D341Med (cell line): ENCODE results near the gene GOLGA1.
"Not testable (repeated sequence)": the region's sequence is repeated elsewhere in the genome, so short reads cannot be mapped to it uniquely, and the experiment has no call there.

Experiments
- DNase-seq: peaks from one replicate; pipeline ENCODE4 v3.0.0; 2012; ENCODE audit warnings: low spot score

Gene GOLGA1, protein sequence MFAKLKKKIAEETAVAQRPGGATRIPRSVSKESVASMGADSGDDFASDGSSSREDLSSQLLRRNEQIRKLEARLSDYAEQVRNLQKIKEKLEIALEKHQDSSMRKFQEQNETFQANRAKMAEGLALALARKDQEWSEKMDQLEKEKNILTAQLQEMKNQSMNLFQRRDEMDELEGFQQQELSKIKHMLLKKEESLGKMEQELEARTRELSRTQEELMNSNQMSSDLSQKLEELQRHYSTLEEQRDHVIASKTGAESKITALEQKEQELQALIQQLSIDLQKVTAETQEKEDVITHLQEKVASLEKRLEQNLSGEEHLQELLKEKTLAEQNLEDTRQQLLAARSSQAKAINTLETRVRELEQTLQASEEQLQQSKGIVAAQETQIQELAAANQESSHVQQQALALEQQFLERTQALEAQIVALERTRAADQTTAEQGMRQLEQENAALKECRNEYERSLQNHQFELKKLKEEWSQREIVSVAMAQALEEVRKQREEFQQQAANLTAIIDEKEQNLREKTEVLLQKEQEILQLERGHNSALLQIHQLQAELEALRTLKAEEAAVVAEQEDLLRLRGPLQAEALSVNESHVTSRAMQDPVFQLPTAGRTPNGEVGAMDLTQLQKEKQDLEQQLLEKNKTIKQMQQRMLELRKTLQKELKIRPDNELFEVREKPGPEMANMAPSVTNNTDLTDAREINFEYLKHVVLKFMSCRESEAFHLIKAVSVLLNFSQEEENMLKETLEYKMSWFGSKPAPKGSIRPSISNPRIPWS

DNA sequence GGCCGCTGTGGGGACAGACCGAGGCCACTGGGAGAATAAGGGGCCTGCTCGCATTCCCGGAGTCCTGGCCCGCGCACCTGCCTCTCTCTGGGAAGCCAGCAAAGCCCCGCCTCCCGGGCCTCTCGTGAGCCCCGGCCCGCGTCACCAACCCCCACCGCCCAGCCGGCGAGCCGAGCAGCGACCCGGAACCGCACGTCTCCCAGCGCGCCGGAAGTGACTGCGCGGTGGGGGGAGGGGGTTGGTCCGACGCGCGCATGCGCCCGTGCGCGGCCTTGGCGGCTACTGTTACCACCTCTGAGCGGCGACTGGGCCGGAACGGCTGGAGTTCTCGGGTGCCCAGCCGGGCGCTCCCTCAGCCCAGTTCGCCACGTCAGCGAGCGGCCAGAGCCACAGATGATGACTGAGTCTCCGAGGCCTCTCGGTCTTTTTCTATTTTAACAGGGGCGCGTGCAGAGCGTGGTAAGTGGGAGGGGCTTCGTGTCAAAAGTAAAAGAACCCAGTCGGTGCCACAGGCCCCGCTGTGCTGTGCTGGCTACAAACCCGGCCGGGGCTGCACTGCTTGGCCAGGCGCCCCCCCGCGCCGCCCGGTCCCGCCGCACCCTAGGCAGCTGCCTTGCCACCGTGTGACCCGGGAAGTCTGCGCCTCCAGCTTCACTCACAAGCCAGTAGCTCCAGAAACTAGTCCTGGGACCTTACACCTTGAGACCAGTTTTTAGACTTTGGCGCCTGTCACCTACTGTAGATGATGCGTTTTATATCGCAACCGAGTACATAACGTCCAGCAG lies at the start of gene GOLGA1:
TSS of gene GOLGA1 (minus strand) at position 190 of the 785 bp plus-strand sequence. CDS start 2,372 bp downstream, outside the sequence.
- DNase-seq, result peak; percentile 99

DNA sequence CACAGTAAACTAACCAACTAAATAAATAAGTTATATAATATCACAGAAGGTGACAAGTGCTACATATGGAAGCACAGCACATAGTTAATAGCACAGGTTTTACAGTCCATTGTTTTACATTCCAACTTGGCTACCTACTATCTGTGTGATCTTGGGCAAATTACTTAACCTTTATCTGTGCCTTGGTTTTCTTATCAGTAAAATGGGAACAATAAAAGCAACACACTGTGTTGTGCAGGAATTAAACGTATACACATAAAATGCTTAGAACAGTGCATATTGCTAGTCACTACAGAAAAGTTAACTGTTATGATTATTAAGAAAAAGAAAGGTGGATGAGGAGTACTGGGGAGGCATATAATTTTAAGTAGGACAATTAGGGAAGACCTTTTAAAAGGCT lies 42.8 kb upstream of the GOLGA1 start:
- DNase-seq, result no peak

DNA sequence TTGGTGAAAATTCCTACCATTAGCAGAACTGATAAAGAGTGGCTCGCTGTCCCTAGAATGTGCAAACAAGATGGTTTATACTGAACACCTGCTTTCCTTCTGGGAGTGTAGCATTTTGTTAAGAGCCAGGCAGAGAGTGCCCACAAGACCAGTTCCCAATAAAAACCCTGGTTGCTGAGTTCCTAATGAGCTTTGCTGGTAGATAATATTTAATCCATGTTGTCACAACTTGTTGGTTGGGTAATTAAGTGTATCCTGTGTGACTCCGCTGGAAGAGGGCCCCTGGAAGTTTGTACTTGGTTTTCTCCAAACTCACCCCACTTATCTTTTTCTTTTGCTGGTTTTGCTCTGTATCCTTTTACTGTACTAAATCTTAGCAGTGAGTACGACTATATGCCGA lies 39.5 kb upstream of the GOLGA1 start:
- no peak for DNase-seq

DNA sequence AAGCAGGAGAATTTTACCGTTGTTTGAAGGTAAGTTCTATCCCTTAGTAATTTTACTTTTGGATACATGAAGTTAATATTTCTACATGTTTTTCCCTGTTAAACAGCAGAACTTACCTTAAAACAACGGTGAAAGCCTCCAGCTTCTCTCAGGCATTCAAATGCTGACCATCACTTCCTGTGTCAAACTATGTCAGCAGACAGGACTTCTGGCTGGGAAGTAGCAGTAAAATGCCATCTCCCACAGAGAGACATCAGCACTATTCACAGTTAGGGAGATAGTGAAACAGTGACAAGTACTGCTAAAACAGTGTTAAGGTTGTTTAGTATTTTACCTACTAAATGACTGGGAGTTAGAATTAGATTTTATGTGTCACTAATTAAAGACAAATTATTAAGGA lies 34.2 kb upstream of the GOLGA1 start:
- DNase-seq, result no peak

DNA sequence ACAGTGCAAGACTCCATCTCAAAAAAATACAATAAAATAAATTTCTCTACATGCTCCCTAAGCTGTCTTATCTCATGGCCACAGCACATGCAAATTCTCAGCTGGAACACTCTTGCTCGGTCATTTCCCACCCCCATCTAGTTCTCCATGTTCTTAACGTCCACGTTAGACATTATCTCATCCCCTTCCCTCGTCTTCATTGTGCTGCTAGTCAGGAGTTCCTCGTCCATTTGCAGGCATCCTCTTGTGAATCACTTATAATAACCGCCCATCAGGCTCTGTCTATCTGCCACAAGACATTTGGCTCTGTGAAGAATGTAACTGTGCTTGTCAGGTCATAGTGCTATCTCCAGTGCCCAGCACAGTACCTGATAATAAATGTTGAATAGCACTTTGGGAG lies 32.9 kb upstream of the GOLGA1 start:
- DNase-seq, result no peak

DNA sequence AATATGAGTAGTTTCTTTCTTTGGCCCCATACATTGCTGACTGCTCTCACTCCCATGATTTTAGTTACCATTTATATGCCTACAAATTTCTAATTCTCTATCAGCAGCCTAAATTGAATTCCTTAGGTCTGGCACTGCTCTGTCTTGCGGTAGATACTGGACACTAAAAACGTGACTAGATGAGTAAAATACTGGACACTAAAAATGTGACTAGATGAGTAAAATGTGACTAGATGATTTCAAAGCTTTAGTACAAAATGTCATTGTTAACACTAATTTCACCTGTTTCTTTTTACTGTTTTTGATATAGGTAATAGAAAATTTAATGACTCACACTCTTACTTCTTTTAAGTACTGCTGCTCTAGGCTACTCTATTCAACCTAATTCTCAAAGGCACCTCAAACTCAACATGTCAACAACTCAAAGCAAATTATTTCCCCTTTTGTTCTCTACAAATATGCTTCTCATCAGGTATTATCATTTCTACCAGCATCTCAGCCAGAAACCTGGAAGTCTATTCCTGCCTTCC lies 31.4 kb upstream of the GOLGA1 start:
- DNase-seq, result no peak

DNA sequence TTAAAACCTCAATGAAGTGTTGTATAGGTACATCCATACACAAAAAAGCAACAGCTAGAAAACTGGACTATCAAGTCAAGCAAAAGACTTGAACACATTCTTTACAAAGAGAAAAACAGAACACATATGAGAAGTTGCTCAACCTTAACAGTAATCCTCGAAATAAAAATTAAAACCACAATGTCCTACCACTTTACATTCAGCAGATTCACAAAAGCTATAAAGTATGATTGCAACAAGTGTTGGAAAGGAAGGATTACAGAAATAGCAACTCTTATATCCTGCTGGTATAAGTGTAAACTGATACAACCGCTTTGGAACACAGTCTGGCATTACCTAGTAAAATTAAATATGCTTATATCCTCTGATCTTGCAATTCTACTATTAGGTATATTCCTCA lies 28.5 kb upstream of the GOLGA1 start:
- no peak for DNase-seq

DNA sequence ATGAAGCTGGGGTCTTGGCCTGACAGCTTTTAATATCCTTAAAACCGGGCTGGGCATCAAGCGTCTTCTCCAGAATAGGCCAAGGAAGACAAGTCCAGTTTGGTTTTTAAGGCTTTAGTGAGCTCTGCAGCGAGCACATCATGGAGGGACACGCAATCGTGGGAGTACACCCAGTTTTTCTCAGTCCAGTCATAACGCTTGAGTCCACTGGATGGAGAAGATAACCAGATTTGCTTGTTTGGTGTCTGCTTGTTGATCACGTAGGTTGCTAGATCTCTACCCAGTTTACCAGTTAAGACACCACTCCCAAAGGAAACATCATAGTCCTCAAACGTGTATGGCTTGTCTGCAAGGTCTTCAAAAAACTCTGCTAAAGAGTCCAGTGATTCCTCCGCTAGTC lies 27.4 kb upstream of the GOLGA1 start:
- DNase-seq, result no peak

DNA sequence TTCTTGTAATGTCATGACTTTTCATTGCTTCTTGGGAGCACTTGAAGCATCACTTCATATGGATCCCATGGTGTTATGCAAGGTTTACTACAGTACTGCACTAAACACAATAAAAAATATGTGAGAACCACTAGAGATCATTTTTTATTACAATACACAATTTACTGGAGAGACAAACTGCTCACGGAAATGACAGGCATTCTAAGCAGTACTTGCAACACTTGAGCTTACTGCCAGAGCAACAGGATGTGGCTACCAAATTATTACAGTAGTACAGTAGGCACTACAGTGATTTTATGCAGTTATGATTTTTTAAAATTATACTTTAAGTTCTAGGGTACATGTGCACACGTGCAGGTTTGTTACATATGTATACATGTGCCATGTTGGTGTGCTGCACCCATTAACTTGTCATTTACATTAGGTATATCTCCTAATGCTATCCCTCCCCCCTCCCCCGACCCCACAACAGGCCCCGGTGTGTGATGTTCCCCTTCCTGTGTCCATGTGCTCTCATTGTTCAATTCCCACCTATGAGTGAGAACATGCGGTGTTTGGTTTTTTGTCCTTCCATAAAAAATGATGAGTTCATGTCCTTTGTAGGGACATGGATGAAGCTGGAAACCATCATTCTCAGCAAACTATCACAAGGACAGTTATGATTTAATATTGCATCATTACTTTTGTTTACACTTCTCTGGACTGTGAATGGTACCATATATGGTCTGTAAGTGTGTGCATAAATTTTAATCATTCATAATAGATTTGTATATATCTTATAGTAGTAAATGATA lies 25.1 kb upstream of the GOLGA1 start:
- not testable (repeated sequence) for DNase-seq

DNA sequence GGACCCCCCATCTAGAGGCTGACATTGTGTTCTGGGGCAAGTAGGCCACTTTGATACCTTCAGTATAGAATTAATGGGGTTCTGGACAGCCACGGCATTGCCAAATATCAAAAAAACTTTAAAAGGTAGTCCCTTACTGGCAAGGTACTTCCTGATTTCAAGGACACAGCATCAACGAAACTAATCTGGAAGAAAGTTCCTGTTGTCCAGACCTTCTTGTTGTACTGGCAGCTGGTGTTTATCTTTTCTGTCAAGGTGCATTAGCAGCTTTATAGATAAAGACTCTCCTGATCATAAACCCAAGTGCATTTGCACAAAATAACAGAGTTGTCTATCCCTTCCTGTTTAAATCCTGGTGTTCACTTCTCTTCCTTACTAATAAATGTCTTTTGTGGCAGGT lies 23.7 kb upstream of the GOLGA1 start:
- no peak for DNase-seq

DNA sequence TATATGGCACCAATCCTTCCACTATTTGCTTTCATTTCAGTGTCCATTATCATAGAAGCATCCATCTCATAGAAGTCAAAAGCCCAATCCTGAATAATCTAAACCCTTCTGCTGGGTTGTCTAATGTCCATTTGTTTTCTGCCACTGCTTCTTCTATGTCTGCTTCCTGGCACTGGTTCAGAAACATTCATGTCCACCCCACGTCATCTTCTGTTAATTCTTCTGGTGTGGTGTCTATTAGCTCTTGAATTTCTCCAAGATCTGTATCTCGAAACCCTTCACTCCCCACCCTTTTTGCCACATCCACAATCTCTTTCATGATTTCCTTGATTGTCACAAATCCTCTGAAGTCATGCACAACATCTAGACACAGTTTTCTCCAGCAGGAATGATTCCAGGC lies 23.2 kb upstream of the GOLGA1 start:
- DNase-seq, result no peak

DNA sequence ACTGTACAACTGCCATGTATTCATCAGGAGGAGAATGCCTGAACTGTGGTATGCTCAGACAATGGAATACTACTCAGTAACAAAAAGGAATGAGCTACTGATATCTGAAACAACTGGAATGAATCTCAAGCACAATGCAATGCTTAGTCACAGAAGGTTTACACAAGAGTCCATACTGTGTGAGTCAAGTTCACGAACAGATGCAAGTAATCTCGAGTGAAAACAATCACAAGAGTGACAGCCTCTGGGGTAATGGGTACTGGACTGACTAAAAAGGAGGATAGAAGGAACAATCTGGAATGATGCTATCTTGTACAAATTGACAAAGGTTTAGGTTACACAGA lies 19.5 kb upstream of the GOLGA1 start:
- no peak for DNase-seq

DNA sequence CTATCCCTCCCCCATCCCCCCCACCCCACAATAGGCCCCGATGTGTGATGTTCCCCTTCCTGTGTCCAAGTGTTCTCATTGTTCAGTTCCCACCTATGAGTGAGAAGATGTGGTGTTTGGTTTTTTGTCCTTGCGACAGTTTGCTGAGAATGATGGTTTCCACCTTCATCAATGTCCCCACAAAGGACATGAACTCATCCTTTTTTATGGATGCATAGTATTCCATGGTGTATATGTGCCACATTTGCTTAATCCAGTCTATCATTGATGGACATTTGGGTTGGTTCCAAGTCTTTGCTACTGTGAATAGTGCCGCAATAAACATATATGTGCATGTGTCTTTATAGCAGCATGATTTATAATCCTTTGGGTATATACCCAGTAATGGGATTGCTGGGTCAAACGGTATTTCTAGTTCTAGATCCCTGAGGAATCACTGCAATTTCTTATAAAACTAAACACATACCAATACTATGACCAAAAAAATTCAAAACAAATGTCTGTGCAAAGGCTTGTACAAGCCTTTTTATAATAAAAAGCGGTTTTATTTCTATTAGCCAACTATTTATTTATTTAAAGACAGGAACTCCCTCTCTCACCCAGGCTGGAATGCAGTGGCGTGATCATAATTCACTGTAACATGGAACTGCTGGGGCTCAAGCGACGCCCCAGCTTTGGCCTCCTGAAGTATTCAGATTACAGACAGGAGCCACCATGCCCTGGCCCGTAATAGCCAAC lies 19.0 kb upstream of the GOLGA1 start:
- not testable (repeated sequence) for DNase-seq

DNA sequence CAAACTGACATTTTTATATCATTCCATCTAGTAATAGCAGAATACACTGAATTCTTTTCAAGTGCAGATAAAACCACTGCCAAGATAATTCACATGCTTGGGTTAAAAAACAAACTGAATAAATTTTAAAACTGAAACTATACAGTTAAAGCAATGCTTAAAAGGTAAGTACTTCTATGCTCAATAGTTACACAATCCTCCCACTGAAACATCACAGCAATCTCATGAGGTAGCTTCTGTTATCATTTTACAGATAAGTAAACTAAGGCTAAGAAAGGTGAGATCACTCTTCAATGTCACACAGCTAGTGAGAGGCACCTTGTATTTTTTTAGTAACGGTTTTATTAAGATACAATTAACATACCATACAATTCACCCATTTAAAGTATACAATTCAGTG lies 13.4 kb upstream of the GOLGA1 start:
- no peak for DNase-seq

DNA sequence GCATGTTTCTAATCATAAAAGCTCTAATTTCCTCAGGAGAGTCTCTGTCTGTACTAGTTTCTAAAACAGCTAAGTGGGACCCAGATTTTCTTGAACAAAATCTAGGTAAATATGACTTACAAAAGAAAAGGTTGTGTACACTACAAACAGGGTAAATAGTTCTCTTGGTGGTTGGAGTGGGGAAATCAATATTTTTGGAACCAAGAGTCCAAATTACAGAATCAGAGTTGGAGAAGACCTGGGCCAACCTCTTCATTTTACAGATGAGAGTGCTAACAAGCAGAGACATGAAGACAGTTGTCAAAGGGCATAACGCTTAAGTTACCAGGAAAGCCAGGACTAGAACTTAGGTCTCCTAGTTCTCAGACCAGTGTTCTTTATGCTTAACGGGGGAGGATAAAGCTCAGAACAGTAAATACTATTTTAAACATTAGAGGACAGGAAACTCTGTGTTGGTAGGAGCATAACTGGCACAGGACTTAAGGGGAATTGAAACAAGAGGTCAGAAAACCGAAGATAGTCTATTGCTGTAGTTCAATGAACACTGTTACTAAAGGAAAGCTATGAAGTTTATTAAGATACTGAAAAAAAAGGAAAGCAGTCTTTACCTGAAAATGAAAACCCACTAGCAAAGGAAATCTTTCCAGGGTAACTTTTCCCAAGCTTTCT lies 9.3 kb upstream of the GOLGA1 start:
- no peak for DNase-seq

DNA sequence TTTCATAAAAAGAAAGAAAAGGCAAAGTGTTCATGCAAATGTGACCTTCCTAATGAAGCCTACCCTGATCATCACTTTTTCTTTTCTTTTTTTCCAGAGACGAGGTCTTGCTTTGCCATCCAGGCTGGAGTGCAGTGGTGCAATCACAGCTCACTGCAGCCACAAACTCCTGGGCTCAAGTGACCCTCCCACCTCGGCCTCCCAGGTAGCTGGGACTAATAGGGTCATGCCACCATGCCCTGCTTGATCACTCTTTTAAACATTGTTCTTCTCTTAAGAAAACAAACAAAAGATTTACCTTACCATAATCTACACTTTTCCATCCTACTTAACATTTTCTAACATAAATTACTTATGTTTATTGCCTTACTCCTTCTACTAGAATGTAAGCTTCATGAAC lies 8.5 kb upstream of the GOLGA1 start:
- DNase-seq, result no peak

DNA sequence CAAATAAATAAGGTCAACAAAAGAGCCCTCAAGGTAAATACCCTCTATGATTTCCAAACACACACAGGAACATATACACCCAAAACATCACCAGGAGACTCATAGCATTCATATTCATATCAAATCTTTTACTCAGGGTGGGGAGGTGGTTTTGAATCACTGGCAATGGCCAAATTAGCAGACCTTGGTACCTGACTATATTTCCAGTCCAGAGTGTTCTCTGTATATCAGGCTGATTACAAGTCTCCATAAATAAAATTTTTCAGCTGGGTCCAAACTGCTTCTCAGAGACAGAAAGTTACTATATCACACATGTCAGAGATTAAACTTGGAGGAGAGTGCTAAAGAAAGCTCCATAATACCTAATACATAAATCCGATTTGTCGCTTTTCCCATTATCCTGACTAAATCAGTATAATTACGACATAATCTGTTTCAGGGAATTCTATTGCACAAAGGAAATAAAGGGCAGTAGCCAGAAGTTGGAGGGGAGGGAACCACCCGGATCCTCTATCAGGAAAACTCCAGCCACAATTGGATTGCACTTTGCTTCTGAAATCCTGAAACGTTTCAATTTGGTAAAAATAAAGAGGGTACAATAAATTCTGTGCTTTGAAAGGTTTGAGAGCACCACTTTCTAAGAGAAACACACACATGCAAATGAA lies 7.0 kb upstream of the GOLGA1 start:
- DNase-seq, result peak; percentile 22

DNA sequence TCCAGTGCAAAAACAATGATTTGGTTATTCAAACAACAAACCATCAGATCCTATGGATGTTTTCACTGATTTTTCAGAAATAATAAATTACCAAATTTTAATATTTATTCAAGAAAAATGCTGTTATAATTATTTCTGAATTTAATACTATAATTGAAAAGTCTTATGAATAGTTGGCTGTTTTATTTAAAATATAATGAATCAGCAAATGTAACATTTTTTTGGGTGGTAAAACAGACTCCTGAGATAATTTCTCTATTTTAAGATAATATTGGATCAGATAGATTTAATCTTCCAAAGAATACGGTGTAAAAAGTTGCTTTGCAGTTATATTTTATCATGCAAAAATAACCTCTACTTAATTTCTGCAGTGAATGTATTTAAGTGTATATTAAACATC lies 5.3 kb upstream of the GOLGA1 start:
- DNase-seq, result no peak

DNA sequence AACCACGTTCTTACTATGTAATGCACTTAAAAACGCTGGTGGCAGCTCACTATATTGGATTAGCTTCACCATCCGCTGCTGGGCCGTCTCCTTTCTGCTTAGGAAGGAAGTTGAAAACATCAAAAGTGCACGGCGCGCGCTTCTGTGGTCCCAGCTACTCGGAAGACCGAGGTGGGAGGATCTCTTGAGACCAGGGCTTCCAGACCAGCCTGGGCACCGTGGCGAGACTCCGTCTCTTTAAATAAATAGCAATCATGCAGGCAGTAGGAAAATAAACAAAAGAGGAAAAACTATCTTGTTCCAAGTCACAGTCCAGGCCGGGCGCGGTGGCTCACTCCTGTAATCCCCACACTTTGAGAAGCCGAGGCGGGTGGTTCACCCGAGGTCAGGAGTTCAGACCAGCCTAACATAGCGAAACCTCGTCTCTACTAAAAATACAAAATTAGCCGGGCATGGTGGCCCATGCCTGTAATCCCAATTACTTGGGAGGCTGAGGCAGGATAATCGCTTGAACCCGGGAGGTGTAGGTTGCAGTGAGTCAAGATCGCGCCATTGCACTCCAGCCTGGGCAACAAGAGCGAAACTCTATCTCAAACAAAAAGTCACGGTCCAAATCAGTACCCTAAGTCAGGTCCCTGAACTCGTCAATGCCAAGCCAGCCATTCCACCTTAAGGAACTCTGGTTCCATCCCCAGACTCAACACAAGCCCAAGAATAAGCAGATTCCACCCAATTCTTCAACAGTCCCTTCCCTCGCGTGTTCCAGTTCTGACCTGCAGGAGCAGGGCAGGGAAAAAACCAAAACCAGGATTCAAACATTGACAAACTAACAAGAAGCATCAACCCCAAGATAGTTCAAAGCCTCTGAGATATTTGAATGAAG lies 1.0 kb upstream of the GOLGA1 start:
- no peak for DNase-seq
